Bronchial epithelial cell (primary cell): ENCODE measurements around the gene SLC25A22. TPM values are rescaled to one million over a fixed set of nuclear protein-coding genes. Genes with fewer than 3 reads are reported as not detected.
A peak's percentile ranks its signal among the peaks of the same experiment; 100 is the strongest.

Experiments
- DNase-seq: peaks from one replicate; pipeline ENCODE4 v3.0.0-alpha.2; 2010; ENCODE audit warnings: low read depth
- FAIRE-seq: peaks from 2 replicates; lab custom pipeline; 2011; peaks lifted over from hg19 to GRCh38; lab: Jason Lieb, UNC
- H3K27me3 ChIP-seq: 2 replicates; pipeline ENCODE4 v1.5.1; 2011; ENCODE audit warnings: low read length; ENCODE audit not compliant: control insufficient read depth, insufficient read depth
- H3K36me3 ChIP-seq: 2 replicates; pipeline ENCODE4 v1.5.1; 2011; ENCODE audit warnings: low read length; ENCODE audit not compliant: control insufficient read depth, insufficient read depth
- H3K4me3 ChIP-seq: 2 replicates; pipeline ENCODE4 v1.5.1; 2011; ENCODE audit warnings: mild to moderate bottlenecking, low read depth, low read length, control low read depth
- total RNA-seq: library from RNA; depleted of rRNA; stranded (reverse); fragments of >200 nt; gene quantifications from 2 replicates; pipeline ENCODE4 v1.2.1, GENCODE V29; 2014
- TF ChIP-seq, protein P1 (sequence below): IDR thresholded peaks from 2 replicates; pipeline ENCODE4 v1.5.1; 2011; ENCODE audit warnings: mild to moderate bottlenecking, moderate library complexity, low read length, control low read depth, inconsistent platforms; ENCODE audit not compliant: insufficient read depth, severe bottlenecking

The SLC25A22 gene
- total RNA-seq, 1 donor from 2014 or later, result 5.3 TPM

DNA sequence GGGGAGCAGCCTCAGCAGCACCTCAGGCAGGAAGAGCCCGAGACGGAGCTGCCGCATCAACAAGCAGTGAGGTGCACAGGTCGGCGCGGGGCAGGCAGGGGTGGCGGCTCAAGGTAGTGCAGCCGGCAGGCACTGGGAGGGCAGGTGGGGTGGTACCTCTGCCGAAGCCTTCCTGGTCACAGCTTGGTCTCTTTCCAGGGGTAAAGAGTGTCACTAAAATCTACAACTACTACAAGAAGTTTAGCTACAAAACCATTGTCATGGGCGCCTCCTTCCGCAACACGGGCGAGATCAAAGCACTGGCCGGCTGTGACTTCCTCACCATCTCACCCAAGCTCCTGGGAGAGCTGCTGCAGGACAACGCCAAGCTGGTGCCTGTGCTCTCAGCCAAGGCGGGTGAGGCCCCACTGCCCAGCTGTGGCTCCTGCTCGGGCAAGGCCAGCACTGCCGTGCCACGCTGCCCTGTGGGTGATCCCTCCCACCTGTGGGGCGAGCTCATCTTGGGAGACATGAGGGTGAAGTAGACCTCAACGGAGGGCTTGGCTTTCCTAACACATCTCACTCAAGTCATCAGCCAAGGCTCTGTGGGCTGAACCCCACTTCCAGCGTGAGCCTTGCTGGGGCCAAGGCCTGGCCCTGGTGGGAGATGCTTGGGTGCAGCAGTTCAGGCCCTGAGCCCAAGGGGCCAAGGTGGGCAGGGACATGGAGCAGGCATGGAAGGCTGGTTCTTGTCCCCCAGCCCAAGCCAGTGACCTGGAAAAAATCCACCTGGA, 34.3 kb downstream of the SLC25A22 start:
- H3K36me3 ChIP-seq, result peaks cover 39% of the 10 kb centered on the region
- FAIRE-seq, result no peak

DNA sequence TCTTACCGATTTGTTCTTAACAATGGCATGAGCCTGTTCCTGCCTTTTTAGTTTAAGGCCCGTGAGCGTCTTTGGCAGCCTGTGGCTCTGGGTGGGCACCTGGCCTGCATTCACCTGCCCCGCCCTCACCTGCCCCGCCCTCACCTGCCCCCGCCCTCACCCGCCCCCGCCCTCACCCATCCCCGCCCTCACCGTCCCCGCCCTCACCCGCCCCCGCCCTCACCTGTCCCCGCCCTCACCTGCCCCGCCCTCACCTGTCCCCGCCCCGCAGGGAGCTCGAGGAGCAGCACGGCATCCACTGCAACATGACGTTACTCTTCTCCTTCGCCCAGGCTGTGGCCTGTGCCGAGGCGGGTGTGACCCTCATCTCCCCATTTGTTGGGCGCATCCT, 35.0 kb downstream of the SLC25A22 start:
- DNase-seq (peak; percentile 46), FAIRE-seq (no peak)
- TF ChIP-seq, protein P1, sequence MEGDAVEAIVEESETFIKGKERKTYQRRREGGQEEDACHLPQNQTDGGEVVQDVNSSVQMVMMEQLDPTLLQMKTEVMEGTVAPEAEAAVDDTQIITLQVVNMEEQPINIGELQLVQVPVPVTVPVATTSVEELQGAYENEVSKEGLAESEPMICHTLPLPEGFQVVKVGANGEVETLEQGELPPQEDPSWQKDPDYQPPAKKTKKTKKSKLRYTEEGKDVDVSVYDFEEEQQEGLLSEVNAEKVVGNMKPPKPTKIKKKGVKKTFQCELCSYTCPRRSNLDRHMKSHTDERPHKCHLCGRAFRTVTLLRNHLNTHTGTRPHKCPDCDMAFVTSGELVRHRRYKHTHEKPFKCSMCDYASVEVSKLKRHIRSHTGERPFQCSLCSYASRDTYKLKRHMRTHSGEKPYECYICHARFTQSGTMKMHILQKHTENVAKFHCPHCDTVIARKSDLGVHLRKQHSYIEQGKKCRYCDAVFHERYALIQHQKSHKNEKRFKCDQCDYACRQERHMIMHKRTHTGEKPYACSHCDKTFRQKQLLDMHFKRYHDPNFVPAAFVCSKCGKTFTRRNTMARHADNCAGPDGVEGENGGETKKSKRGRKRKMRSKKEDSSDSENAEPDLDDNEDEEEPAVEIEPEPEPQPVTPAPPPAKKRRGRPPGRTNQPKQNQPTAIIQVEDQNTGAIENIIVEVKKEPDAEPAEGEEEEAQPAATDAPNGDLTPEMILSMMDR, result no peak
- Histone ChIP-seq H3K4me3 (no peak overlapping the region), H3K27me3 (no peaks in the 10 kb centered on the region), H3K36me3 (peaks cover 40% of the 10 kb centered on the region)

More for the DNA sequence above, 34.3 kb downstream of the SLC25A22 start:
- DNase-seq, result no peak
- Histone ChIP-seq H3K4me3 (no peak overlapping the region), H3K27me3 (no peaks in the 10 kb centered on the region)
- TF ChIP-seq, protein P1, result no peak

DNA sequence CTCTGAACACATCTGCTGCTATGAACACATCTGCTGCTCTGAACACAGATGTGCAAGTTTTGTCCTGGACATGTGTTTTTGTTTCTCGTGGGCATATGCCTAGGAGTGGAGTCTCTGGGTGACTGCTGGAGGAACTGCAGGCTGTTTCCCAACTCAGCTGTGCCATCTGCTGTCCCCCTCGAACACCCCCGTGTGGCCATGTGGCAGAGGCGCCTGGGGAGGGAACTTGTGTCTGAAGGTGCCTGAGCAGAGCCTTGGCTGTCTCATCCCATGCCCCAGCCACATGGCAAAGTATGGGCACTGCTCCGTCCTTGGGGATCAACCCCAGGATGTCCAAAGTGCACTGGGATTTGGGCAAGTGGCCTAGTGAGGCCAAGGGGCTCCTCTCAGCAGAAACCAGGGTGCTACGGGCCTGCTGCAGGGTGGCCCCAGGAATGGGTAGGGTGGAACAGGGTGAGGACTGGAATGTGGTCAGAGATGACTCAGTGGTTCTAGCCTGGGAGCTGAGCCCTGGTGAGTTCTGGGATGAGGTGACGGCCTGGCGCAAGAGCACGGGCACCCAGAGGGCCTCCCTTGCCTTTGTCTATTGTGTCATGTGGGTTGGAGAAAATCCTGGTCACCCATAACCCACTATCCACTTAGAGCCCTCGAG, 35.5 kb downstream of the SLC25A22 start:
- peaks cover 43% of the 10 kb centered on the region for H3K36me3 ChIP-seq
- no peak overlapping the region for H3K4me3 ChIP-seq
- FAIRE-seq (peak; percentile 50), DNase-seq (peak; percentile 85)
- TF ChIP-seq, protein P1, result peak; percentile 64
- no peaks in the 10 kb centered on the region for H3K27me3 ChIP-seq

DNA sequence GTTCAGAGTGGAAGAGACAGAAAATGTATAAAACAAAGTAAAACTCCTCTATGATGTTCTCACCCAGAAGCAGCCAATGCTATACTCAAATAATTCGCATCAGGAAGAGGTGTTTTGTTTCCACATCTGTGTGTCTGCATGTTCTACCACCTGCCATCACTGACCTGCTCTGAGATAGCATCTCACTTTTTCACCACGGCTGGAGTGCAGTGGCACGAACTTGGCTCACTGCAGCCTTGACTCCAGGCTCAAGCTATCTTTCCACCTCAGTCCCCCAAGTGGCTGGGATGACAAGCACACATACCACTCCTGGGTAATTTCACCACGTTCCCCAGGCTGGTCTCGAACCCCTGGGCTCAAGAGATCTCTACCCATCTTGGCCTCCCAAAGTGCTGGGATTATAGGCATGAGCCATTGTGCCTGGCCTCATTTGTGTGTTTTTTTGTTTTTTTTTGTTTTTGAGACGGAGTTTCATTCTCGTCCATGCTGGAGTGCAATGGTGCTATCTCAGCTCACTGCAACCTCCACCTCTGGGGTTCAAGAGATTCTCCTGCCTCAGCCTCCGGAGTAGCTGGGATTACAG, 36.5 kb downstream of the SLC25A22 start:
- Histone ChIP-seq H3K4me3 (no peak overlapping the region), H3K27me3 (no peaks in the 10 kb centered on the region), H3K36me3 (peaks cover 43% of the 10 kb centered on the region)
- no peak for DNase-seq
- TF ChIP-seq, protein P1, result no peak
- peak; percentile 18 for FAIRE-seq

DNA sequence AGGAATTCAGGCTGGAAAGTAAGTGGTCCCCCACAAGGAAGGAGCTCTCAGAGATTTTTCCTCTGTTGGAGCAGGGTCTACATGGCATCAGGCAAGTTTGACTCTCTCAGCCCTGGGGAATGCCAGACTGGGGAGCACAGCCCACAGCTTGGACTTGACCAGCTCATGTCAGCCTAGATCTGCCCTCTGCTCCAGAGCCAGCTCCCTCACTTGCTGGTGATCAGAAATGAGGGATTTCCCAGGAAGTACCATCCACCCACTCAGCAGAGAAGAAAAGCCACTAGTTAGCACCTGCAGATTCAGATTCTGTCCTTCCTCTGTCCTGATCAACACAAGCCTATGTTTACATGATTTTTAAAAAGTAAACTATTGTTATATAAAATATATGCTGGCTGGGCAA, 37.8 kb downstream of the SLC25A22 start:
- FAIRE-seq (no peak), DNase-seq (no peak)
- TF ChIP-seq, protein P1, result no peak
- Histone ChIP-seq H3K27me3 (no peaks in the 10 kb centered on the region), H3K36me3 (peaks cover 45% of the 10 kb centered on the region), H3K4me3 (no peak overlapping the region)
